HepG2 (cell line): Measurements from ENCODE around the gene PIK3R3. TPM values are rescaled to one million over a fixed set of nuclear protein-coding genes. Genes with fewer than 3 reads are reported as not detected.

ENCODE experiments used
- FOSL2 ChIP-seq: sonication (generic); formaldehyde crosslinking; IDR thresholded peaks from 2 replicates; pipeline ENCODE4 v1.4.0; 2020; ENCODE audit warnings: missing genetic modification reagents
- FOXO4 ChIP-seq: sonication (generic); formaldehyde crosslinking; conservative IDR thresholded peaks from 2 replicates; pipeline ENCODE4 v1.8.1; 2023; ENCODE audit warnings: missing genetic modification reagents
- LCORL ChIP-seq, 2 experiments: fragments of 450-650 bp in 1 of 2; sonication (generic) in 1 of 2; formaldehyde crosslinking in 1 of 2; IDR thresholded peaks; 2 replicates each; pipeline versions ENCODE4 v1.5.0 to v1.6.1; 2017 to 2020; ENCODE audit warnings: antibody characterized with exemption in 1 of 2, missing genetic modification reagents in 1 of 2
- NFYC ChIP-seq: IDR thresholded peaks from 2 replicates; pipeline ENCODE4 v1.6.1; 2016; ENCODE audit warnings: missing genetic modification reagents, missing compliant biosample characterization
- RBM39 ChIP-seq: fragments of 200-400 bp; formaldehyde crosslinking; IDR thresholded peaks from one replicate; pipeline ENCODE4 v1.6.1; 2018; ENCODE audit warnings: antibody characterized with exemption, mild to moderate bottlenecking, low read depth, low read length; ENCODE audit not compliant: poor library complexity, severe bottlenecking
- RERE ChIP-seq: IDR thresholded peaks from 2 replicates; pipeline ENCODE4 v1.6.1; 2016; ENCODE audit warnings: low read depth, missing genetic modification reagents, missing compliant biosample characterization
- SYNCRIP ChIP-seq: fragments of 200-400 bp; formaldehyde crosslinking; IDR thresholded peaks from 2 replicates; pipeline ENCODE4 v1.6.1; 2018; ENCODE audit warnings: mild to moderate bottlenecking, low read depth, low read length; ENCODE audit not compliant: insufficient read depth
- TARDBP ChIP-seq: sonication (generic); formaldehyde crosslinking; IDR thresholded peaks from 2 replicates; pipeline ENCODE4 v1.8.0; 2022; ENCODE audit warnings: mild to moderate bottlenecking, missing genetic modification reagents
- TBL1XR1 ChIP-seq: fragments of 150-350 bp; IDR thresholded peaks from 2 replicates; pipeline ENCODE4 v1.6.1; 2014; ENCODE audit warnings: borderline replicate concordance, low read length; ENCODE audit not compliant: partially characterized antibody
- ZNF350 ChIP-seq: sonication (generic); formaldehyde crosslinking; IDR thresholded peaks from 2 replicates; pipeline ENCODE4 v1.4.0; 2020; ENCODE audit warnings: mild to moderate bottlenecking, low read depth, missing genetic modification reagents, borderline replicate concordance
- ZNF574 ChIP-seq: sonication (generic); formaldehyde crosslinking; IDR thresholded peaks from 2 replicates; pipeline ENCODE4 v1.4.0; 2020; ENCODE audit warnings: missing genetic modification reagents
- ZNF790 ChIP-seq: sonication (generic); formaldehyde crosslinking; IDR thresholded peaks from 2 replicates; pipeline ENCODE4 v1.8.0; 2022; ENCODE audit warnings: missing genetic modification reagents, mild to moderate bottlenecking, borderline replicate concordance
- ZNF839 ChIP-seq: sonication (generic); formaldehyde crosslinking; IDR thresholded peaks from 2 replicates; pipeline ENCODE4 v1.4.0; 2020; ENCODE audit warnings: missing genetic modification reagents, mild to moderate bottlenecking, borderline replicate concordance
- polyA plus RNA-seq, 8 experiments: library from polyadenylated mRNA; depleted of rRNA in 3 of 8; stranded (reverse) in 7 of 8; unstranded in 1 of 8; fragments of >200 nt; fragmentation: Illumina TruSeq in 4 of 8; extraction: Trizol in 4 of 8; gene quantifications; 2 replicates each; pipeline versions ENCODE4 v1.2.1 to v1.2.3, GENCODE V29; 2011 to 2016; ENCODE audit warnings: low read depth in 4 of 8, missing spikeins in 1 of 8, mixed read lengths in 1 of 8; ENCODE audit not compliant: insufficient read depth in 1 of 8
- total RNA-seq, 5 experiments: library from RNA; depleted of rRNA; stranded (reverse); fragments of >200 nt; fragmentation: Illumina TruSeq; extraction: Trizol; gene quantifications; 2 replicates each; pipeline ENCODE4 v1.2.3, GENCODE V29; 2016; ENCODE audit warnings: low read depth in 1 of 5
- TF ChIP-seq, protein P1 (sequence below): sonication (generic); formaldehyde crosslinking; IDR thresholded peaks from 2 replicates; pipeline ENCODE4 v1.4.0; 2020; ENCODE audit warnings: mild to moderate bottlenecking, missing genetic modification reagents
- TF ChIP-seq, protein P2 (sequence below): IDR thresholded peaks from 2 replicates; pipeline ENCODE4 v1.6.1; 2016; ENCODE audit warnings: low read depth

The PIK3R3 gene
- total and polyA plus RNA-seq, 2 of the 13 experiments (the other 11 are each of a cell fraction or from before 2014, with no cell fraction given), result 0.37 to 6.9 TPM

DNA sequence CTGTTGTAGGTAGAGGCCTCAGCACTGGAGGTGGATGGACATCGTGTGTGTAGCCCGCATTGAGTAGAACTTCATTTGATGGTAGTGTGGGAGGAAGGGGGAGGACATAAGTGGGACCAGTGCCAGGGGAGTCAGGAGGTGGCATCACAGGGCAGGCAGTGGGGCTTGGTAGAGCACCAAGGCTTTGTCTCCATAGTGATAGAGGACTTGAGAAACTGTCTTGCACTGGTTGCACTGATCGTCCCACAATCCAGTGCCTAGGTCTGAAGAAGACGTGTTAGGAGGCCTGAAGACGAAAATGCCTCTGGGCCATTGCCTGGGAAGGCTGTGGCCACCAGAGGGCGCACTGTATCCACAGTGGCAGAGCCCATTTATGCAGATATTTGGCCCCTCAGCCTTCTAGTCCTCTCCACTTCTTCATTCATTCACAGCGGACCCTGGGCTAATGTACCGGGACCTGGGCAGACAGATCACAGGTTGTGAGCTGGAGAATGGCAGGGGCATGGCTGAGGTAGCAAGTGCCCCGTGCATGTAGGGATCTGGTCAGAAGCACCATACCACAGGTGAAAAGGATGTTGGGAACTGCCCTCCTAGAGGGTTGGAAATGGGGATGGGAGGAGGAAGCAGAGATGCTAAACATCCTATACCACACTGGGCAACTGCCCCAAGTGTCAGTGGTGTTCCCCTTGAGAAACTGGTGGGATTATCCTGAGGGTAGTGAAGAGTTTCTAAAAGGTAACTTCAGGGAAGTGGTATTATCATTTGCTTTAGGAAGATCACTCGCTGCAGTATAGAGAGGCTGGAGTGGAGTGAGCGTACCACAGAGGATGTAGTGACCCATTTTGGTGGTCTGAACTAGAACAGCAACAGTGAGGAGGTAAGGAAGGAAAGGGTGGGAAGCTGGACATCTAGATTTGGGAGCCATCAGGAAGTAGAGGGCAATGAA, 95.3 kb downstream of the PIK3R3 start (continued):
- no peak for TF ChIP-seq RERE (CRISPR knock-in tag)
- TF ChIP-seq RBM39, result no peak
- no peak for TF ChIP-seq SYNCRIP
- TF ChIP-seq, protein P1, sequence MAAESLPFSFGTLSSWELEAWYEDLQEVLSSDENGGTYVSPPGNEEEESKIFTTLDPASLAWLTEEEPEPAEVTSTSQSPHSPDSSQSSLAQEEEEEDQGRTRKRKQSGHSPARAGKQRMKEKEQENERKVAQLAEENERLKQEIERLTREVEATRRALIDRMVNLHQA (CRISPR knock-in tag), result no peak
- TF ChIP-seq FOXO4 (CRISPR knock-in tag), result no peak
- TF ChIP-seq ZNF574 (CRISPR knock-in tag), result 0 out of 2 replicates have a peak, but pooled peaks have one; percentile 34
- TF ChIP-seq, protein P2, sequence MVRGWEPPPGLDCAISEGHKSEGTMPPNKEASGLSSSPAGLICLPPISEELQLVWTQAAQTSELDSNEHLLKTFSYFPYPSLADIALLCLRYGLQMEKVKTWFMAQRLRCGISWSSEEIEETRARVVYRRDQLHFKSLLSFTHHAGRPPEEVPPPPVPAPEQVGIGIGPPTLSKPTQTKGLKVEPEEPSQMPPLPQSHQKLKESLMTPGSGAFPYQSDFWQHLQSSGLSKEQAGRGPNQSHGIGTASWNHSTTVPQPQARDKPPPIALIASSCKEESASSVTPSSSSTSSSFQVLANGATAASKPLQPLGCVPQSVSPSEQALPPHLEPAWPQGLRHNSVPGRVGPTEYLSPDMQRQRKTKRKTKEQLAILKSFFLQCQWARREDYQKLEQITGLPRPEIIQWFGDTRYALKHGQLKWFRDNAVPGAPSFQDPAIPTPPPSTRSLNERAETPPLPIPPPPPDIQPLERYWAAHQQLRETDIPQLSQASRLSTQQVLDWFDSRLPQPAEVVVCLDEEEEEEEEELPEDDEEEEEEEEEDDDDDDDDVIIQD (CRISPR knock-in tag), result no peak
- no peak for TF ChIP-seq ZNF790 (CRISPR knock-in tag)
- no peak for TF ChIP-seq LCORL (IDR thresholded peaks at IDR 0.05)
- 0 out of 2 replicates have a peak, but pooled peaks have one; percentile 21 for TF ChIP-seq LCORL (CRISPR knock-in tag; IDR thresholded peaks at IDR 0.05)
- TF ChIP-seq TBL1XR1, result no peak
- no peak for TF ChIP-seq TARDBP (CRISPR knock-in tag)
- no peak for TF ChIP-seq NFYC (CRISPR knock-in tag)
- peak; percentile 37; the same call in 1 of the 2 replicates for TF ChIP-seq FOSL2 (CRISPR knock-in tag)
- TF ChIP-seq ZNF350 (CRISPR knock-in tag), result peak; percentile 40
- 0 out of 2 replicates have a peak, but pooled peaks have one; percentile 62 for TF ChIP-seq ZNF839 (CRISPR knock-in tag)
